Choroid plexus epithelial cell (primary cell): ENCODE data around the gene JPH3.

Experiments used
- DNase-seq: peaks from one replicate; pipeline ENCODE4 v3.0.0-alpha.2; 2010; ENCODE audit warnings: low read depth
- H3K4me3 ChIP-seq: 2 replicates; pipeline ENCODE4 v1.5.1; 2011; ENCODE audit warnings: low read depth, mild to moderate bottlenecking, control low read depth, low read length, moderate library complexity
- TF ChIP-seq, protein P1 (sequence below): conservative IDR thresholded peaks from 2 replicates; pipeline ENCODE4 v1.5.1; 2011; ENCODE audit warnings: low read depth, mild to moderate bottlenecking, control low read depth, inconsistent platforms, low read length, moderate library complexity

JPH3 gene

DNA sequence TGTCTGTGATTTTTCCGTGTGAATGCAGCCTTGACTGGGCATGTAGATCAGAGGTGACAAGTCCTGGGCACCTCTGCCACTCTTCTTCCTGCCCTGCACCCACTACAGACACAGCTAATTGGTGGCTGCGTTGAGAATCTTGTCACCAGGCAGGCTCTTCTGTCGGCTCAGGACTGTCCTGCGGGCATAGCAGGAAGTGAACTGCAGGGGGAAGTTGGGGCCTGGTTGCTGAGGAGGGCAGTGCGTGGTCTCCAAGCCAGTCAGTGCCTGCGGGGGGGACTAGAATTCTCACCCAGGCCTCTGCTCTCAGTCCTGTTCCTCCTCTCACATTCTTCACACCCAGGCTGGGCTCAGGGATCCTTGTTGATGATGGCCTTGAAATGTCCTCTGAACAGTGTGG is 50.5 kb downstream of the JPH3 start:
- TF ChIP-seq, protein P1, sequence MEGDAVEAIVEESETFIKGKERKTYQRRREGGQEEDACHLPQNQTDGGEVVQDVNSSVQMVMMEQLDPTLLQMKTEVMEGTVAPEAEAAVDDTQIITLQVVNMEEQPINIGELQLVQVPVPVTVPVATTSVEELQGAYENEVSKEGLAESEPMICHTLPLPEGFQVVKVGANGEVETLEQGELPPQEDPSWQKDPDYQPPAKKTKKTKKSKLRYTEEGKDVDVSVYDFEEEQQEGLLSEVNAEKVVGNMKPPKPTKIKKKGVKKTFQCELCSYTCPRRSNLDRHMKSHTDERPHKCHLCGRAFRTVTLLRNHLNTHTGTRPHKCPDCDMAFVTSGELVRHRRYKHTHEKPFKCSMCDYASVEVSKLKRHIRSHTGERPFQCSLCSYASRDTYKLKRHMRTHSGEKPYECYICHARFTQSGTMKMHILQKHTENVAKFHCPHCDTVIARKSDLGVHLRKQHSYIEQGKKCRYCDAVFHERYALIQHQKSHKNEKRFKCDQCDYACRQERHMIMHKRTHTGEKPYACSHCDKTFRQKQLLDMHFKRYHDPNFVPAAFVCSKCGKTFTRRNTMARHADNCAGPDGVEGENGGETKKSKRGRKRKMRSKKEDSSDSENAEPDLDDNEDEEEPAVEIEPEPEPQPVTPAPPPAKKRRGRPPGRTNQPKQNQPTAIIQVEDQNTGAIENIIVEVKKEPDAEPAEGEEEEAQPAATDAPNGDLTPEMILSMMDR: no peak
- DNase-seq: no peak
- no peak overlapping the region for H3K4me3 ChIP-seq

DNA sequence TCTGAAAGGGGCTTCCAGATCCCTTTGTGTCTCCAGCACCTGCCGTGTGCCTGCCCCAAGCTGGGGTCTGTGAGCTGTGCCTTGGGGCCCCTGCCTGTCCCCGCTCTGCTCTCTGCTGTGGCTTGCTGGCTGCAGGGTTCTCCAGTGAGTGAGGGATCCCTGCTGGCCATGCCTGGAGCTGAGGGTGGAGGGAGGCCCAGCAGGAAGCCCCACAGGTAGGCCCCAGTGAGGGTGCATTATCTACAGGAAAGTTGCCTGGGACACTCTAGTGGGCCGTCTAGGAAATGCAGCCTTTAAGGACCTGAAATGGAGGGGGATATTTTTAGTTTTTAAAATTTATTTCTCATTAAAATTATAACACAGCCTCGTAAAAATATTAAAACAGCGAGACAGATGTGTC is 50.9 kb downstream of the JPH3 start:
- peak; percentile 42 for DNase-seq
- TF ChIP-seq, protein P1: peak; percentile 67
- no peak overlapping the region for H3K4me3 ChIP-seq

DNA sequence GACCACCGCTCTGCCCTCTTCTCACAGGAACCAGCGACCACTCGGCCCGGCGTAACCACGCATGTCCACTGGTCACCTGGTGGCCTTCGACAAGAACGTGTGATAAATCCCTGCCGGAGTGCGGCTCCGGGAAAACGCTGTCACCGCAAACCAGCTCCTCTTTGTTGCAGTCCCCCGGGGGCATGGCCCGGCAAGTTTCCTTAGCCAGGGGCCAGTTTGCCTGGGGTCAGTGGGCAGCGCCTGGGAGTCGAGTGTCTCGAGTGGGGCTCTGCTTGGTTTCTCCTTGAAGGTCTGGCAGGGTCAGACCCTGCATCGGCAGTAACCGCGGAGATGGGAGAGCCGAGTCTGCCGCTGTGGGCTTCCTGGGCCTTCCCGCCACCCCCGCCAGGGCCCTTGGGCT is 52.5 kb downstream of the JPH3 start:
- DNase-seq: no peak
- no peak overlapping the region for H3K4me3 ChIP-seq
- TF ChIP-seq, protein P1: no peak

DNA sequence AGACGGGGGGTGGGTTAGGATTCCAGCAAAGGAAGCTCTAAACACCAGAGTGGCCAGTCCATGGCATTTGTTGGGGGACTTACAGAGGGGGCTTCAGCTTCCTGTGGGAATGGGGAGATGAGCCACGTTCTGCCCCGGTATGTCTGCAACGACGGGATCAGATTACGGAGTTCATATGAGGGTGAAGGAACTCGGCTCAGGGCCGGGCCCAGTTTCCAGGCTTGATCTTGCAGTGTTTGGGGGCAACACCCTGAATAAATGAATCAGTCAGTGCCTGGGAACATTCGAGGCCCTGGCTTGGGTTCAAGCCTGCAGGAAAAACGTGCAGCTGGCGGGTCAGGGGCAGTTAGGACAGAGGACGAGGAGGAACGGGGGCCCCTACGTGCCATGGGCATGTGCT is 54.0 kb downstream of the JPH3 start:
- no peak overlapping the region for H3K4me3 ChIP-seq
- DNase-seq: no peak
- TF ChIP-seq, protein P1: no peak

DNA sequence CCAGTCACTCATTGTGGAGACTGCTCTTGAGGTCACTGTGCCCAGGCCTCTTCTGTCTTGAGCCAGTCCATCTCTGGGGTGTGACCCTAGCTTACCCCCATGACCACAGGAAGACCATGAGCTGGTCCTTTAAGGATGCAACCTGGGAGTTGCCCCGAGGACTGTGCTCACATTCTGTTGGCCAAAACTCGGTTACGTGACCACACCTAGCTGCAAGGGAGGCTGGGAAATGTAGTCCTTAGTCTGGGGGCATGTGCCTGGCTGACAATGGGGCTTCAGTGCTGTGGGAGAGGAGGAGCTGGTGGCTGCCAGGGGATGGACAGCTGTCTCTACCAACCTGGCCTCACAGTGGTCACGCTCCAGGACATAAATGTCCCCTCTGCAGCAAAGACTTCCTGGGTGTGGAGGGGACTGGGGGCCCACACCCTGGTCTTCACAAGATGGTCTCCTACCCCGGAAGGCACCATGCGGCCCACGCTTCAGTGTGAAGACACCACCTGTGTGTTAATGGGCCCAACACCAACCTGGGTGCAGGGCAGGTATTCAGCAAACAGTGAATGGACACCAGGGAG is 55.4 kb downstream of the JPH3 start:
- H3K4me3 ChIP-seq: no peak overlapping the region
- TF ChIP-seq, protein P1: no peak
- DNase-seq: peak; percentile 8

DNA sequence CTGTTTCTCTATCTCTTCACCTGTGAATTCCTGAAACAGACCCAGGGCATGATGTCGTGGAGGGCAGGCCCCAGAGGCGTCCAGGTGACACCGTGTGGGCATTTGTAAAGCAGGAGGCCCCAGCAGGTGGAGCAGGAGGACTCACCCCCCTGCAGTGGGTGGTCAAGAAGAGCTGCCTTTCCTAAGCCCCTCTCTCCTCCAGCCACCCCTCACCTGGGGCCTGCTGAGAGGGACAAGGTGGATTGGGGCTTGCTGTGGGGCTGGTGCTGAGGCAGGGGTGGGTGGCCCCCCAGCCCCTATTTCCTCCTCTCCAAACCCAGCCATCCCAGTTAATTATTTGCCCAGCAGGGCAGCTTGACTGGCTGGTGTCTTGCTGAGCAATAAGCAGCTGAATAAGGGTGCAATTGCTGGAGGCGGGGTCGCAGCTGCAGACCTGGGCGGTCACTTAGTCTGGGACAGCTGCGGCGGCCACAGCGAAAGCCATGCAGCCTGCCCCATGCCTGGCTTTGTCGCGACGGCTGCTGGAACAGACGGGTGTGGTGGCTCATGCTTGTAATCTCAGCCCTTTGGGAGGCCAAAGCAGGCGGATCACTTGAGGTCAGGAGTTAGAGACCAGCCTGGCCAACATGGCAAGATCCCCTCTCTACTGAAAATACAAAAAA is 56.4 kb downstream of the JPH3 start:
- no peak overlapping the region for H3K4me3 ChIP-seq
- TF ChIP-seq, protein P1: no peak

DNA sequence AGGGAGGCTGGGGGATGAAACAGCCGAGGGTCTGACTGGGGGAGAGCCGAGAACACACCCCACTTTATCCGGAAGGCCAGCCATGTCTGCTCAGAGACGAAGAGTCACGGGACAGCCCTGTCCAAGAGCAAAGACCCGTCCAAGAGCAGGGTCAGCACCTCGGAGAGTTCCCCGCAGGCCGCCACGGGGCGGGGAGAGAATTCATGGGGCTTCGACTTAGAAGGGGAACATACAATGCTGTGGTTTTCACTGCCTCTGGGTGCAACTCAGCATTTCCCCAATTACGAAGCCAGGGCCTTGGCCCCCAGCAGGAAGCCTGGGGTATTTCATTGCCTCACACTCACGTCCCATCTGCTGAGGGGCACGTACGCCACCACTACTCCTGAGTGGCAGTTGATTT is 59.3 kb downstream of the JPH3 start:
- TF ChIP-seq, protein P1: no peak
- H3K4me3 ChIP-seq: no peak overlapping the region
- peak; percentile 59 for DNase-seq

More for the DNA sequence above, 56.4 kb downstream of the JPH3 start:
- DNase-seq: no peak
